GM19193 (cell line): ENCODE results near the gene TMEM117.

ENCODE experiments used
- POLR2A ChIP-seq: IDR thresholded peaks from 4 replicates; pipeline ENCODE4 v1.6.1; 2011; ENCODE audit not compliant: insufficient read depth, insufficient read length; ENCODE audit errors: extremely low read depth

Gene TMEM117

DNA sequence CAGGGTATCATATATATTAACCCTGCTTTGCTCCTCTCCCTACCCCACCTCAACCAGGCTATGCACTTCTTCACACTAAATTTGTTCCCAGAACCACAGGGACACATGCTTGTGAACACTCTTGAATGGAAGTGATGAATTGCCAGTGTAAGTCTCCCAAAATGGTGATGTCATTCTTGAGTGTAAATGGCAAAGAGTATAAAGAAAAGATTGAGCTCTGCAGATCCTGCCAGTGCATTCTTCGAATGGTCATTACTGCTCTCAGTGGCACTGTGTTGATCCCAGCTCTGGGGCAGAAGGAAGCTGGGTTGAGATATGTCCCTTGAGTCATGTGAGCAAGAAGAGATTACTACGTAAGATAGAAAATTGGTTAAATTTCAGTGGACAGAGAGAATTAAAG is 313.1 kb downstream of the TMEM117 start:
- TF ChIP-seq POLR2A: no peak

DNA sequence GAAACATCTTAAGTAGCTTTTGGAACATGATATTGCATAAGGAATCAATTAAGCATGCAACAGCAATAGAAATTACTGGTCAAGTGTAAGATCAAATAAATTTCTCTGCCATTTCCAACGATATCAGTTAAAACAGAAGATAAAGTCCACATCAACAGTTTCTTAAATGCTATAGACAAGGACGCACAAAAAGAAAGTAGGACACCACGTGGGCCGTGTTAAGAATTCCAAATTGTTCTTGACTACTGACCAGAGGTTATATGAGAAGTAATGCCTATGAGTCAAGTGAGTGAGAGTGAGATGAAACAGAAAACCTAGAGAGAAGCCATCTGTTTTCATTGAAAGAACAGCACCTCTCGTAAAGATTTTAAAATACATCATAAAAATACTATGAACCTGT is 318.2 kb downstream of the TMEM117 start:
- no peak for TF ChIP-seq POLR2A

DNA sequence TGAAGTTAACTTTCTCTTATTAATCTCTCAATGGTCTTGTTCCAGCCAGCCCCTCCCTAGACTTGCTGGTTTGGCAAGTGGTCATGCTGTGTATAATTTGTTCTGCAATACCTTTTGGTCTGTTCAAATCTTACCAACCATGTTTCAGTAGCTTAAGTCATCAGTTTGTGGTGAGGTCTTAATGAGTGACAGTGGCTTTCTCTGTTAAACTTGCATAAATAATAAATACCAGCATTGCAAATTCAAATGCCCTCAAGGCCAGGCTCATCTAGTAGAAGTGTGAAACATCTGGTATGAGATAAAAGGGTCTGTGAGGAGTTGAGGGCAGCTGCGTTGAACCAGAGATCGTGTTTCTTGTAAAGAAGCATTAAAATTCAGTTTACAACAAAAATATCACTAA is 319.5 kb downstream of the TMEM117 start:
- TF ChIP-seq POLR2A: no peak

DNA sequence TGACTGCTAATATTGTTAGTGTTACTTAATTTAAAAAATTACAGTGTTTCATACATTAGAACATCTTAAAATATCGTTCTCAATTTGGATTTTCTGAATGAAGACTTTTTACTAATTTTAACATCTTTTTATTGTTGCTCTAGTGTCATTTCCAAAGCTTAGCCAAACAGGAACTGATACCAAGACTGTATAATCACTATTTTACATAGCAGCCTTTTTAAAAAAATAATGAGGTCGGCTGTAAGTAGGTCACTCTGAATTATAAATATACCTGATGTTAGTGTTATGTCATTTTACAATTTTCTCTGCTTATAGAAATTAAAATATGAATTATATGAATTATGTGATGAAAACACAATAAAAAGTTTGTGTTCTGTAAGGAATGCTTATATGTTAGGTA is 321.5 kb downstream of the TMEM117 start:
- no peak for TF ChIP-seq POLR2A

DNA sequence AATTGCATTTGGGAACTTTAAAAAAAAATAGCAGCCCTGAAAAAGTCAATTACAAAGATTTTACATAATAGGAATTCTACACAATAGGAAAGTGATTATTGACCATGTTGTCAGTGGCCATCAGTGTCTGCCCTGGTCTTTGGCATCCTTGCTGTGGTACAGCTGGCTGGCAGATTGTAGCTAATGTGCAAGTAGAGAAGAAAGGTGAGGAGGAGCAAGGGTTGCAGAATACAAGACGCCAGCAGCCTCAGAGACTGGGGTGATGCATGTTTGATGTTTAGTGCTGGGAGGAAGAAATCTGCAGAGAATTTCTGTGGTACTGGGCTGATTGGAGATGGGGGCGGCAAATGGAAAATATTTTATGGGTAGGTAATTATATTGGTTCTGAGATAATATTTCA is 322.9 kb downstream of the TMEM117 start:
- no peak for TF ChIP-seq POLR2A

DNA sequence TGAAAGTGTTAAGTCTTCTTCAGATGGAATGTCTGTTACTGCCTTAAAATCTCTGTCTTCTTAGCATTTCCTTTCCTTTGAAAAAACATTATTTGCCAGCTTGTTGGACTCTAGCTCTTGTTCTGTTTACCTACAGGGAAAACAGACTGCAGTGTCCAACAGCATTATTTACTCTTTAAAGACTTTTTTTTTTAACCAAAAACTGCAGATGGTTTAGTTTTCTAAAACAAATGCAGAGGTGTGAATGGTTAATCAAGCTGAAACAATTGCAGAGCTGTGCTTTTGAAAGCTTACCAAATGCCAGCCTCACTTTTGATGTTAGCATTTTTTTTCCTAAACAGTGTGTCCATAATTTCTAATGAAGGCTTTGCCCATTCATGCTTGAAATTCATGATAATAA is 323.3 kb downstream of the TMEM117 start:
- no peak for TF ChIP-seq POLR2A

DNA sequence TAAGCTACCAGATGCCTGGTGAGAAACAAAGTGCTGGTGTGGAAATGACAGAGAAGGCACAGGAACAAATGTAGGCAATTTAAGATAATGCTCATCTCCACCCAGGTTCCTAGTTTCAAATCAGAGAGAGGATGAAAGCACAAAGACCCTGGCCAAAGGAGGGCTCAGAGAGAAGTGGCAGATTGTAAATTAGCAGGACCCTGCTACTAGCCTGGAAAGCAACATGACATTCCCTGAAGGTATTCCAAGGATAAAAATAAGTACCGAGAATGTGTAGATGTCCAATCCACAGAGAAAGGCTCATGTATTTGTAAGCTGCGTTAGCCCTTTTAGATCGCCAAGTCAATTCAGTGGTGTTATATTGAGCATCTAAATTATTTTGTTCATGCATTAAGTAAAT is 324.0 kb downstream of the TMEM117 start:
- no peak for TF ChIP-seq POLR2A

DNA sequence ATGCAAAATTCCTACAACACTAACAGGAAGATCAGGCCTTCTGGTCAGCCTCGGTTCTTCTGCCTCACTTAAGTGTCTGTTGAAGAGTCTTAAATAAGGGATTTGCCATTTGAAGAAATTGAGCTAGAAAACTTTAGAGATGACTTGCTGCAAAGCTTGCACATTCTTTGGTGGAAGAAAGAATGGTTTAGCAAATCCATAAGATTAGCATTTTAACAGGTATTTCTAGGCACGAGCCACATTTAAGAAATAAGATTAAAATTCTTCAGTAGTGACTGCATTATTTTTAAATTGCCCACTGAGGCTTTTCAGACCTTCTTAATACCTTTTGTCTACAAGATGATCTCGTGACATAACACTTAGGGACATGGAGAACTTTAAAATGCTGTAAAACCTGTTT is 327.1 kb downstream of the TMEM117 start:
- no peak for TF ChIP-seq POLR2A

DNA sequence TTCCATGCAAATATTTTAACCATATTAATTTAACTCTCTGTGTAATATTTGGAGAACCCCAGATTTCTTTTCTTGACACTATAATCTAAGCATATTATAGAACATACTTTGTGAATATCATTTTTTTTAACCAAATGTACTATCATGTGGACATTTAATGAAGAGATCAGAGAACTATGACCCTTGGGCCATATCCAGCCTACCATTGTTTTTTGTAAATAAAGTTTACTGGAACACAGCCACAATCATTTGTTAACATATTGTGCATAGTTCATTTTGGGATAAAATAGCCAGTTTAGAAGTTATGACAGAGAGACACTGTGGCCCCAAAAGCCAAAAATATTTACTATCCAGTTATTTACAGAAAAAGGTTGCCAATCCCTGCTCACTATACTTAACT is 338.2 kb downstream of the TMEM117 start:
- no peak for TF ChIP-seq POLR2A

DNA sequence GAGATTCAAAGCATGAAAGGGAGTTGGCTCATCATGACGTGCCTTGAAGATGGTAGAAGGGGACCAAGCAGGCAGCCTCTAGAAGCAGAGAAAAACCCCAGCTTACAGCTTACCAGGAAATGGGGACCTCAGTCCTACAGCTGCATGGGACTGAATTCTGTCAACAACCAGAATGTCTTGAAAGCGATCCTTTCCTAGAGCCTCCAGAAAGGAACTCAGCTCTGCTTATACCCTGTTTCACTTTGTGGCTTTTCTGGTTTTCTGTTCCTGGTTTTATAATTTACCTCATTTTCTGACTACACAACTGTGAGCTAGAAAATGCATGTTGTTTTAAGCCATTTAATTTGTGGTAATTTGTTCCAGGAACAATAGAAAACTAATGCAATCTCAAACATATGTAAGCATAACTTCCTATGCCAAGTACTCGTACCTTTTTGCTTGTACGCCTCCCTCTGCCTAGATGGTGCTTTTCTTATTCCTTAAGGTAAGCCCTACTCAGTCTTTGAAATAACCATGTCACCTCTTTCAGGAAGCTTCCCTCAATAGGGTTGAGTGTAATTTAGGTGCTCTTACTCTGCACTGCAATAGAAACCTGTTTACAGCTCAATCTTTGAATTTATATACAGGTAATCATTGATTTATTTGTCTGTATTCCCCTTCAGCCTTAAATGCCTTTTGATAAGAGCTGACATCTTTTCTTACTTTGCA is 348.8 kb downstream of the TMEM117 start:
- TF ChIP-seq POLR2A: no peak

DNA sequence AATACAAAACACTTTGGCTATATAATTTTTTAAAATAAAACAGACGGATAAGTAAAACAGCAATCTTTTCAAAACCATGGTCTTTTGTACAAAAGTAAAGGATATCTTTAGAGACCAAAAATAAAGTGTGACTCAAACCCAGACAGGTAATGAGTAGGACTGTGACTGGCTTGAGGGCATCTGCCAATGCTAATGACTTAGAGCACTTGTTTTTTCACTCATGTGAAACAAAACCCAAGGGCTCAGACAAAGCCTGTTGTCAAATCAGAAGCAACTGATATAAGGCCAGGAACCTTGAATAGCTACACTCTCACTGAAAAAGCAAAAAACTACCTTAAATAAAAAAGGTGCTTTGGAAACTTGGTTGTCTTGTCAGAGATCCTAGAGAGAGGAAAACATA is 357.4 kb downstream of the TMEM117 start:
- TF ChIP-seq POLR2A: no peak

DNA sequence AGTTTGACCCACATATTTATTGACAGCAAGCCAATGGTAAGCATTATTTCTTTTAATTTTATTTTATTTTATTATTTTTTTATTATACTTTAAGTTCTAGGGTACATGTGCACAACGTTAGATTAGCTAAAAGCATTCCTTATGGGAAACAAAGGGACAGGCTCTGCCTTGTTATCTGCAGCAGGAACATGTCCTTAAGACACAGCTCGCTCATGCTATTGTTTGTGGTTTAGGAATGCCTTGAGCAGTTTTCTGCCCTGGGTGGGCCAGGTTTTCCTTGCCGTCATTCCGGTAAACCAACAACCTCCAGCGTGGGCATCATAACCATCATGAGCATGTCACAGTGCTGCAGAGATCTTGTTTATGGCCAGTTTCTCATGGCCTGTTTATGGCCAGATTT is 370.2 kb downstream of the TMEM117 start:
- no peak for TF ChIP-seq POLR2A

DNA sequence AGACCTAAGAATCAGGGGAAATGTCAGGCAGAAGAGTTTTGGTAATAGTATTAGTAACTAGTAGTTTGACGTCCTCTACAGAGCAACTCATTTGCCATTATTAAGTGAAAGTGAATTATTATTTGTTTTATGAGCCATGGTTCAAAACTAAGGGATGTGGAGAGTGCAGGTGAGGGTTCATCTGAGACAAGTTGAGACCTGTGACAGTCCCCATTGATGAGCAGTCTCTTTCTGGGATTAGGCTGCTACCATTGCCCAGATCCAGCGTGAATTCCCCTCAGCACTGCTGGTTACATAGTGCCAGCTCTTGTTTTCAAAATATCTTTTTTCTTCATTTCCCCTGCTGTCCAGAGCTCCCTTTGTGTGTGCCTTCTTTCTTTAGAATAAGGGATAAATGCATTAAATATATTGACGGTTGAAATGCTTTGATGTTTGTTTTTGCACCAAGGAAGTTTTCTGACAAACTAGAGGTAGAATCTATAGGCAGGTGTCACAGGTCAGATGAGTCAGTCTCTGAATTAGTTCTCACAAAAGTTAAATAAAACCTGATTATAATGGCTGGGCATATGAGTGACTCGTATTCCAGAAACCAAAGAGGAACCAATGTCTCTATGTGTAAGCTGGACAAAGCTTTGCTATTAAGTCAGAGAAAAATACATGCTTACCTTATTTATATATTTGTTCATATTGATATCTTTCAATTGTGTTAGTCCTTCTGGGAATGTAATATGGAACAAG is 381.4 kb downstream of the TMEM117 start:
- TF ChIP-seq POLR2A: no peak

DNA sequence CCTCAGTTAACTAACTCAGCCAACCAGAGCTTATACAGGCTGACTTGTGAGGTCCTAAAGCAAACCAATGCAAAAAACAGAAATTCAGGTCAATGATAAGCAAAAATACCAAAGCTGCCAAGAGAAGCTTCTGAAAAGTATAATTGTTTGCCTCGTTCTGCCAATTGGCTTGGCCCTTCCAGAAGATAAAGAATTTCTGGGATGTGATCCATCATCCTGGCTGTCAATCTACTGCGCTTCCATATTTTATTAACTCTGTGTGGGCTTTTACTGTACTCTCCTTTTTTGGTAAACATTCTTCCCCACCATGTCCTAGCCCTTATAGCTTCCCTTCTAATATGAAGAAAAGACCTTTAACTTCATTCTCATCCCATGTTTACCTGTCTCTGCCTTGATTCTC is 387.9 kb downstream of the TMEM117 start:
- no peak for TF ChIP-seq POLR2A

DNA sequence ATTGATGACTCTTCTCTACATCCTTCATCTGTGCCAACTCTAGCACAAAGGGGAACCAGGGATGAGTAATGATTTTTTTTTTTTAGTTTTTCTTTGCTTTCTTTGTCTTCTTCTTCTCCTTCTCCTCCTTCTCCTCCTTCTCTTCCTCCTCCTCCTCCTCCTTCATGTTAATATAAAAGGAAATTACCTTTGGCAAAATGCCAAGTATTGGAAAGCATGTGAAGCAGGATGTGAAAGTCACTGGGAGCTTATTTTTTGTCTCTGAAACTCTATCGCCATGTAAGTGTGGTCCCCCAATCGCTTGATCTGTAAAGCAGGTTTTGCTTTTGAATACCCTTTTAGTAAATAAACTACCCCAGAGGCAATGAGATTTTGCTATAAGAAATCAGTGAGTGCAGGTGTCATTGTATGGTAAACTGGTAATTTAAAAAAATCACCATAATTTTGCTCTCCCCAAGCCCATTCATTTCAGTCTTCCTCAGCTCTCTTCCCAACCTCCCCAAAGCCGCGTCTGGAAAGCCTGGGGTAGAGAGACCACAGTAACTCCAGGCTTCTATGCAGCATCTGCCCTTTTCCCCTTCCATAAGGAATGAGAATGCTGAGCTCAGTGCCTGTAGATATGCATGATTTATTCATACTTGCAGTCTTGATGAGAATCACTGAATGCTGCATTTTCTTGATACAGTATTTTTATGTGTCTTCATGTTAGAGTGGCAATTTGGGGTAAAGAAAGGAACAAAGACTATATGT is 388.7 kb downstream of the TMEM117 start:
- TF ChIP-seq POLR2A: no peak

DNA sequence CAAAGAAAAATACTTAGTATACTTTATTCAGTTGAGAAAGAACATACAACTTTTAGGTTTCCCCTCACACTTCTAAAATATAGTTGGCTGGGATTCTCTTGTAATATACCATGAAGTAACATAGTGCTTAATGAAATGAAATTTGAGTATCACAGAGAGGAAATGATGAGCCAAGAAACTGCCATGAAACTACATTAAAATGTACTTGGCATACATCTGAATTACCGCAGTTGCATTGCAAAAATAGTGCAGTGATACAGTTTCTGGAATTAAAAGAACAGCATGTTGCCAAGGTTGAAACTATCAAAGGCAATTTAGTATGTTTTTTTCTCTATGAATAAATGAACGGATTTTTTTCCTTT is 389.2 kb downstream of the TMEM117 start:
- TF ChIP-seq POLR2A: no peak
